ENCODE results near the gene SLC7A14. TPM values are rescaled to one million over a fixed set of nuclear protein-coding genes. Genes with fewer than 3 reads are reported as not detected.

The SLC7A14 gene
- total and polyA plus RNA-seq, 4 donors: not detected

- Histone ChIP-seq H3K36me3 (ENCODE audit: control insufficient read depth in 1 of 2, insufficient read depth in 2 of 2, low read length in 1 of 2) (no peaks in the 10 kb centered on the region), H3K9me3 (ENCODE audit: control insufficient read depth, low read length) (no peaks in the 10 kb centered on the region), H3K27me3 (ENCODE audit: control insufficient read depth in 1 of 2, insufficient read depth in 2 of 2, low read length in 1 of 2) (no peaks in the 10 kb centered on the region), H3K4me1 (ENCODE audit: control insufficient read depth in 1 of 2, insufficient read depth in 2 of 2, low read length in 2 of 2) (no peaks in the 10 kb centered on the region), H3K4me3 (ENCODE audit: low read length in 2 of 2) (no peak overlapping the region), H3K27ac (ENCODE audit: low read depth in 1 of 2, low read length in 2 of 2) (no peak overlapping the region)
- ATAC-seq (ENCODE audit: low FRiP score) (no peak), DNase-seq (no peak)
- 71% methylated on average over 17 of the region's 17 CpGs for WGBS, 2 donors
- intact Hi-C loops (cut with DNase I): no loop called here
Measured at GRCh38 chr3:170420307-170420821, 165.5 kb downstream of the SLC7A14 start.

GRCh38 chr3:170419557-170420087 is 166.3 kb downstream of the SLC7A14 start:
- Histone ChIP-seq H3K36me3 (ENCODE audit: control insufficient read depth in 1 of 2, insufficient read depth in 2 of 2, low read length in 1 of 2) (no peaks in the 10 kb centered on the region), H3K27me3 (ENCODE audit: control insufficient read depth in 1 of 2, insufficient read depth in 2 of 2, low read length in 1 of 2) (no peaks in the 10 kb centered on the region), H3K4me3 (ENCODE audit: low read length in 2 of 2) (no peak overlapping the region), H3K27ac (ENCODE audit: low read depth in 1 of 2, low read length in 2 of 2) (no peak overlapping the region), H3K9me3 (ENCODE audit: control insufficient read depth, low read length) (no peaks in the 10 kb centered on the region), H3K4me1 (ENCODE audit: control insufficient read depth in 1 of 2, insufficient read depth in 2 of 2, low read length in 2 of 2) (no peaks in the 10 kb centered on the region)
- ATAC-seq (ENCODE audit: low FRiP score) (peak; percentile 68), DNase-seq (no peak)
- WGBS, 2 donors: 10 to 11% methylated on average over 58 of the region's 58 CpGs
- intact Hi-C loops (cut with DNase I): loop anchor here in 1 of 2 donors (2.0 kb wide), 1 partner anchor 395 kb away; no protein-coding TSS in a partner anchor

- peak; percentile 67 for ATAC-seq (ENCODE audit: low FRiP score)
- intact Hi-C loops (cut with DNase I): loop anchor here in 1 of 2 donors (2.0 kb wide), 1 partner anchor 396 kb away; no protein-coding TSS in a partner anchor
- H3K27me3 ChIP-seq (ENCODE audit: control insufficient read depth in 1 of 2, insufficient read depth in 2 of 2, low read length in 1 of 2): no peaks in the 10 kb centered on the region
Measured at GRCh38 chr3:170418422-170419398, 167.2 kb downstream of the SLC7A14 start, which contains the start of gene CLDN11. CLDN11 (plus strand) TSS chr3:170418868; CDS start chr3:170419067, 199 bp downstream.

GRCh38 chr3:170417090-170417489 is 168.8 kb downstream of the SLC7A14 start:
- H3K36me3 ChIP-seq (ENCODE audit: control insufficient read depth in 1 of 2, insufficient read depth in 2 of 2, low read length in 1 of 2): no peaks in the 10 kb centered on the region
- intact Hi-C loops (cut with DNase I): no loop called here
- H3K27me3 ChIP-seq (ENCODE audit: control insufficient read depth in 1 of 2, insufficient read depth in 2 of 2, low read length in 1 of 2): no peaks in the 10 kb centered on the region
- DNase-seq: no peak
- ATAC-seq (ENCODE audit: low FRiP score): no peak
- no peak overlapping the region for H3K27ac ChIP-seq (ENCODE audit: low read depth in 1 of 2, low read length in 2 of 2)
- no peak overlapping the region for H3K4me3 ChIP-seq (ENCODE audit: low read length in 2 of 2)
- no peaks in the 10 kb centered on the region for H3K9me3 ChIP-seq (ENCODE audit: control insufficient read depth, low read length)
- WGBS, 2 donors: 93 to 95% methylated on average over 1 of the region's 1 CpG
- no peaks in the 10 kb centered on the region for H3K4me1 ChIP-seq (ENCODE audit: control insufficient read depth in 1 of 2, insufficient read depth in 2 of 2, low read length in 2 of 2)

More at GRCh38 chr3:170418422-170419398, 167.2 kb downstream of the SLC7A14 start, which contains the start of gene CLDN11:
- H3K4me3 ChIP-seq (ENCODE audit: low read length in 2 of 2): peak within 1 kb of the TSS; percentile 1 to 19
- WGBS, 2 donors: 2 to 4% methylated on average over 79 of the region's 79 CpGs
- peak in 1 of 2 donors; percentile 76 for DNase-seq
- H3K4me1 ChIP-seq (ENCODE audit: control insufficient read depth in 1 of 2, insufficient read depth in 2 of 2, low read length in 2 of 2): no peaks in the 10 kb centered on the region
- H3K27ac ChIP-seq (ENCODE audit: low read depth in 1 of 2, low read length in 2 of 2): no peak within 1 kb of the TSS
- H3K36me3 ChIP-seq (ENCODE audit: control insufficient read depth in 1 of 2, insufficient read depth in 2 of 2, low read length in 1 of 2): no peaks in the 10 kb centered on the region
- no peaks in the 10 kb centered on the region for H3K9me3 ChIP-seq (ENCODE audit: control insufficient read depth, low read length)

GRCh38 chr3:170414202-170414663 is 171.6 kb downstream of the SLC7A14 start:
- ATAC-seq (ENCODE audit: low FRiP score) (peak; percentile 78), DNase-seq (peak in 1 of 2 donors; percentile 50)
- WGBS, 2 donors: 19 to 23% methylated on average over 5 of the region's 5 CpGs
- no peak overlapping the region for H3K4me3 ChIP-seq (ENCODE audit: low read length in 2 of 2)
- no peaks in the 10 kb centered on the region for H3K27me3 ChIP-seq (ENCODE audit: control insufficient read depth in 1 of 2, insufficient read depth in 2 of 2, low read length in 1 of 2)
- intact Hi-C loops (cut with DNase I): loop anchor here (2.0 to 5.0 kb wide), 3 partner anchors 102 to 399 kb away; no protein-coding TSS in a partner anchor
- H3K36me3 ChIP-seq (ENCODE audit: control insufficient read depth in 1 of 2, insufficient read depth in 2 of 2, low read length in 1 of 2): no peaks in the 10 kb centered on the region
- no peaks in the 10 kb centered on the region for H3K4me1 ChIP-seq (ENCODE audit: control insufficient read depth in 1 of 2, insufficient read depth in 2 of 2, low read length in 2 of 2)
- no peak overlapping the region for H3K27ac ChIP-seq (ENCODE audit: low read depth in 1 of 2, low read length in 2 of 2)
- H3K9me3 ChIP-seq (ENCODE audit: control insufficient read depth, low read length): no peaks in the 10 kb centered on the region

GRCh38 chr3:170413291-170413690 is 172.6 kb downstream of the SLC7A14 start:
- H3K27me3 ChIP-seq (ENCODE audit: control insufficient read depth in 1 of 2, insufficient read depth in 2 of 2, low read length in 1 of 2): no peaks in the 10 kb centered on the region
- no peaks in the 10 kb centered on the region for H3K9me3 ChIP-seq (ENCODE audit: control insufficient read depth, low read length)
- no peak overlapping the region for H3K27ac ChIP-seq (ENCODE audit: low read depth in 1 of 2, low read length in 2 of 2)
- no peak overlapping the region for H3K4me3 ChIP-seq (ENCODE audit: low read length in 2 of 2)
- no peaks in the 10 kb centered on the region for H3K36me3 ChIP-seq (ENCODE audit: control insufficient read depth in 1 of 2, insufficient read depth in 2 of 2, low read length in 1 of 2)
- H3K4me1 ChIP-seq (ENCODE audit: control insufficient read depth in 1 of 2, insufficient read depth in 2 of 2, low read length in 2 of 2): no peaks in the 10 kb centered on the region
- DNase-seq (no peak), ATAC-seq (ENCODE audit: low FRiP score) (no peak)
- 96 to 97% methylated on average over 4 of the region's 4 CpGs for WGBS, 2 donors
- intact Hi-C loops (cut with DNase I): loop anchor here in 1 of 2 donors (5.0 kb wide), 1 partner anchor 101 kb away; no protein-coding TSS in a partner anchor

- ATAC-seq (ENCODE audit: low FRiP score) (no peak), DNase-seq (no peak)
- no peaks in the 10 kb centered on the region for H3K9me3 ChIP-seq (ENCODE audit: control insufficient read depth, low read length)
- WGBS, 2 donors: 55% methylated on average over 4 of the region's 4 CpGs
- no peaks in the 10 kb centered on the region for H3K27me3 ChIP-seq (ENCODE audit: control insufficient read depth in 1 of 2, insufficient read depth in 2 of 2, low read length in 1 of 2)
- no peaks in the 10 kb centered on the region for H3K36me3 ChIP-seq (ENCODE audit: control insufficient read depth in 1 of 2, insufficient read depth in 2 of 2, low read length in 1 of 2)
- H3K4me1 ChIP-seq (ENCODE audit: control insufficient read depth in 1 of 2, insufficient read depth in 2 of 2, low read length in 2 of 2): no peaks in the 10 kb centered on the region
- intact Hi-C loops (cut with DNase I): loop anchor here in 1 of 2 donors (5.0 kb wide), 1 partner anchor 98 kb away; no protein-coding TSS in a partner anchor
- no peak overlapping the region for H3K27ac ChIP-seq (ENCODE audit: low read depth in 1 of 2, low read length in 2 of 2)
- no peak overlapping the region for H3K4me3 ChIP-seq (ENCODE audit: low read length in 2 of 2)
Measured at GRCh38 chr3:170410428-170411029, 175.3 kb downstream of the SLC7A14 start.
